GM10847 (cell line): ENCODE data around the gene SLAIN2.

Source experiments
- POLR2A ChIP-seq: IDR thresholded peaks from 2 replicates; pipeline ENCODE4 v1.6.1; 2011; ENCODE audit not compliant: insufficient read length; ENCODE audit errors: extremely low read depth

The SLAIN2 gene

DNA sequence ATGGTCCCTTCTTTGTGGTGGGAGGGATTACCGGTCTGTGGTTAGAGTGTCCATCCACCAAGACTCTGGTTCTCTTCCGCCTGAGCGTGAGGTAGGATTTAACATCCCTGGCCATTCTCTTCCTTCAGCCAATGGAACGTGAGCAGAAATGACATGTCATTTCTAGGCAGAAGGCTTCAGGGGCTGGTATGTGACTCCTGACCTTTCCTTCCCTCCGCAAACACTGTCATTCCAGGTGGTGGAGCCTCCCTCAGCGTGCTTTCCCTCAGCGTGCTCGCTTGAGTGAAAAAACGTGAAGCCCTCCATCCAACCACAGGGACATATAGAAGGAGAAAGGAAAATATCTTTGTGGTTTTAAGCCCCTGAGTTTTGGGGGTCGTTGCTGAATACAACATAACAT, 107.8 kb downstream of the SLAIN2 start:
- TF ChIP-seq POLR2A, result no peak

DNA sequence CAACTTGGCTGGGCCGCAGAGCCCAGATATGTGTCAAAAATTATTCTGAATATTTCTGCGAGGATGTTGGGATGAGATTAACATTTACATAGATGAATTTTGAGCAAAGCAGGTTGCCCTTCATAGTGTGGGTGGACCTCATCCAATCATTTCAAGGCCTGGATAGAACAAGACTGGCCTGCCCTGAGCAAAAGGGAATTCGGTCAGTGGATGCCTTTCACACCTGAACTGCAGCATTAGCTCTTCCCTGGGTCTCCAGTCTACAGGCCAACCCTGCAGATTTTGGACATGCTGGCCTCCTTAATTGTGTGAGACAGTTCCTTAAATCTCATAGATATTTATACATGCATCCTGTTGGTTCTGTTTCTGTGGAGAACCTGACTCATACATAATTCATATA, 109.4 kb downstream of the SLAIN2 start:
- TF ChIP-seq POLR2A, result no peak

DNA sequence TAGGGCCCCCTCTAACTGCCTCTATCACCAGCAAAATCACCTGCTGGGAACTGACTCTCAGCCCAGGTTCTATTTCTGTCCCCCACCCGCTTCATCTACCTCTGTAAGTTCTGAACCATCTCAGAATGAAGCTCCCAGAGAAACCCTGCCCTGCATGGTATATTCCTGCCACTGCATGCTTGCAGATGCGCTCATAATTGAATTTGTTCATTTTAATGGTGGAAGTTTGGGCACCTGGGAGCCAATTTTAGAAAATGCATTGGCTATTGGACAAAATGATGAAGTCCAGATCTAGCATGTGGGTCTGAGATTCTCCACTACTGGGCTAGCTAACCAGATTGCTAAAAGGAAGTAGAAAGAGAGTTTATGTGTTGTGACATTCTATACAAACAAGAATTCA, 113.3 kb downstream of the SLAIN2 start:
- no peak for TF ChIP-seq POLR2A

DNA sequence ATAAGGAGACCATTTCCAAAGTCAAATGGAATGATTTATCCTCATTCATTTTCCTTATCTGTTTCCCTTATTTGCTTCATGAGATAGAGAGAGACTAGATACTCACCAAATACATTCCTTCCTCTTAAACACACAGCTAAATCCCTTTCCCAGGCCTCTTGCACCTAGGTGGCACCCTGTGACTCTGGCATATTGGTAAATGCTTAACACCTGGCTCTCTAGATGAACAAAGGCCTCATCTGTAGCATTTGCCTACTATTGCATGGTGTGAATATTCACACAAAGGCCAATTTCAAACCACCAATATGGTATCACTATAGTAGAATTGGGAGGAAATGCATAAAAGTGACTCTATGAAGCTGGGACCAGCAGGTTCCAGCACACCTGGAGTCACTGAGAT, 119.7 kb downstream of the SLAIN2 start:
- no peak for TF ChIP-seq POLR2A

DNA sequence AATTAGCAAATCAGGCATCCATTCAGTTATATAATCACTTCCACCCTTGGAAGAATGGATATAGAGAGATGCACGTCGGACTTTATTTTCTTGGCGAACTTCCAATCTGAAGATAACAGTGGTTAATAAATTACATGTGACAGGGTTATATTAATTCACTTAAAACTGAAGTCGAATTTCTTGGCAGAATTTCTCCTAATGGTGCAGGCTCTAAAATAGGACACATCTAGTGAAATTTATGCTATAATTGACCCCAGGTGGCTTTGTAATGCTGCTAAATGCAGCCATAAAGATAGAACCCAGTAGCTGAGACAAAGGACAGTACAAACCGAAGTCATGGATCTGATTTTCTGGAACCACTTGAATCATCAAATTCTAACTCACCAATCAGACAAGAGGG, 121.0 kb downstream of the SLAIN2 start:
- TF ChIP-seq POLR2A, result no peak

DNA sequence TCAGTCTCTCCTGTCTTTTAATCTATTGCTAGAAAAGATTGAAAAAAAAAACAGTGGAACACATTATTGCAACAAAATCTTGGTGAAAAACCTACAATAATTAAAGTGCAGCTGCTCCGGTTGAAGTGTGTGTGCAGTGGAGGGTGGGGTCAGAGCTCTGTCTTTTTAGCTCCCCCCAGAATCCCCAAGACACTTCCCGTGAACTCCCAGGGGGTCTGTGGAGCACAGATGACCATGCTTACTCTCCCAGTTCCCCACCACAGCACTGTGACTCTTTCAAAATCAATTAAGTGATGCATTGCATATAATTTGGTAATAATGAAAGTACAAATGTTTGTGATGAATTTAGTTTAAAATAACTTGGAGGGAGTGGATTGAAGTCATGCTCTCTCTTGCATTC, 126.1 kb downstream of the SLAIN2 start:
- no peak for TF ChIP-seq POLR2A

DNA sequence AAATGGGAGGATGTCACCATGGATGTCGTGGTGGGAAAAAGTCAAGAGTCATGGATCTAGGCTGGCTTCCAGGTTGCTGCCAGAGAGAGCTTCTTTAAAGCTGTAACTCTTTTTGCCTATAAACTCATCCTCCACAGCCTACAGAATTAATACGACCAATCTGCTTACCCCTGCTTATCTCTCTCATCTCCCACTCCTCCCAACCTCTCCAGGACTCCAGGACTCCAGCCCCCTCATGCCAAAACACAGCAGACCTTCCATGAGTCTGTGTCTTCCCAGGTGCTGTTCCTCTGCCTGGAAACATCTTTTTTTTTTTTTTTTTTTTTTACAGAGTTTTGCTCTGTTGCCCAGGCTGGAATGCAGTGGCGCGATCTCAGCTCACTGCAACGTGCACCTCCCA, 126.6 kb downstream of the SLAIN2 start:
- no peak for TF ChIP-seq POLR2A

DNA sequence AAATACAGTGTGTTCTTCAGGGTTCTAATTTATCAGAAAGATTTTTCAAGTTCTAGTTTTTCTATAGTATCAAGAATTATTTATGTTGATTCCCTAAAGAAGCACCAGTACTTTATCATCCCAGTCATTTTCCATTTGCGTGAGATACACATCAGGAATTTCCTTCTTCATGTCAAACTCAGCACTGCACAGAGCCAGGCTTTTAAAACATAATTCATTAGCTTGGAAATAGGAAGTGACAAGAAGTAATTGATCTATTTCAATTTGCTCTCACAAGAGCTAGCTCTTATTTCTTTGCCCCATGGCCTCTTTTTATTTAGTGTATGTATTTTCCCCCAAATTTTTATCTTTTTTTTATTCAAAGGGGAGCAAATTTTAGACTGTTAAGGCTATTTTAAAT, 128.8 kb downstream of the SLAIN2 start:
- TF ChIP-seq POLR2A, result no peak

DNA sequence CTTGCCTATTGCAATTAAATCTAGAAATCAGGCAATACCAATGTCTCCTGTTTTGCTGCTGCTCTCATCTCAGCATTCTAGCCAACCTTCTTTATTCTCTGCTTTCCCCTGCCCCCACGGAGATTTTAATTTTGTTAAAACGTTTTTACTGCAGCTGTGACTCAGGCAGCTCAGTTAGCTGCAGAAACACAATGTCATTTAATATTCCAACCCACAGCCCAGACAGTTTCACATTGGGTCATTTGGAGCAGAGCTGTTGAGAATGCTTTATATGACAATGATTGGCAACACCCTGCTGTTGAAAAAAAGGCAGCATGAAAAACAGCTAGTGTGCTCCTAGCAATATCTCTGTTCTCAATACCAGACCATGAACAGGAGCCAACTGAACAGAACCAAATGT, 129.2 kb downstream of the SLAIN2 start:
- TF ChIP-seq POLR2A, result no peak

DNA sequence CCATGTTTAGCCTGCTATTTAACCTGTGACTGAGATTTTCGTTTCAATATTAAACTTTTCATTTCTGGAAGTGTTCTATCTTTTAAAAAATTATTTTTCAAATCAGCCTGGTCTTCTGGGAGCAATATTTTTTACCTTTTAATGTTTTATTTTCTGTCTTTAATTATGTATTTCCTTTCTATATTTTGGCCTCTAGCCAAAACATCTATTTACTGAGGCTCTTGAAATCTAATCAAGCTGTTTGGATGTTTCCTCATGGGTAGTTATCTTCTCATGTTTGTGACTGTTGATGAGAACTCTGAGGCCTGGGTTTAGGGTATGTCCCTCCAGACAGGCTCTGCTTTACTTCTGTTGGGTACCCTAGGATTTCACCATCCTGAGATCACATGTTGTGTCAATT, 131.5 kb downstream of the SLAIN2 start:
- no peak for TF ChIP-seq POLR2A

DNA sequence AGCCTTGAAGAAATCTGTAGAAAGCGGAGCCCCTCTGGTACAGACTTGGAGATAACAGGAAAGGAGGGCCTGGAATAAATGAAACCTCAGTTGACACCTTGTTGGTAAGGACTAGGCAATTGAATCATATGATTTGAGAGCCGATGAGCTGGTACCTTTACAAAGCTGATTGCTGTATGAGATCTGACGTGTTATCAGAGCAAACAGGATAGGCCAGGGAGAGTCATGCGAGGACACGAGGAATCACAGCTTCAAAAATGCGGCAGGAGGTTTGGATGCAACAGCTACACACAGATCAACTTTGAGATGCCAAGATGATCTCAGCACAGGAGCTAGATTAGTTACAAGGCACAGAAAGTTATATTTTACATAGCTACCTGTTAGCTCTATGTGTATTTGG, 134.4 kb downstream of the SLAIN2 start:
- no peak for TF ChIP-seq POLR2A
